Retina (tissue), 1 donor: Measurements from ENCODE around the gene S1PR4.
"Not testable (repeated sequence)": the region's sequence is repeated elsewhere in the genome, so short reads cannot be mapped to it uniquely, and the experiment has no call there.

Experiments
- DNase-seq: peaks from one replicate; pipeline ENCODE4 v3.0.0-alpha.2; 2016

S1PR4 gene

DNA sequence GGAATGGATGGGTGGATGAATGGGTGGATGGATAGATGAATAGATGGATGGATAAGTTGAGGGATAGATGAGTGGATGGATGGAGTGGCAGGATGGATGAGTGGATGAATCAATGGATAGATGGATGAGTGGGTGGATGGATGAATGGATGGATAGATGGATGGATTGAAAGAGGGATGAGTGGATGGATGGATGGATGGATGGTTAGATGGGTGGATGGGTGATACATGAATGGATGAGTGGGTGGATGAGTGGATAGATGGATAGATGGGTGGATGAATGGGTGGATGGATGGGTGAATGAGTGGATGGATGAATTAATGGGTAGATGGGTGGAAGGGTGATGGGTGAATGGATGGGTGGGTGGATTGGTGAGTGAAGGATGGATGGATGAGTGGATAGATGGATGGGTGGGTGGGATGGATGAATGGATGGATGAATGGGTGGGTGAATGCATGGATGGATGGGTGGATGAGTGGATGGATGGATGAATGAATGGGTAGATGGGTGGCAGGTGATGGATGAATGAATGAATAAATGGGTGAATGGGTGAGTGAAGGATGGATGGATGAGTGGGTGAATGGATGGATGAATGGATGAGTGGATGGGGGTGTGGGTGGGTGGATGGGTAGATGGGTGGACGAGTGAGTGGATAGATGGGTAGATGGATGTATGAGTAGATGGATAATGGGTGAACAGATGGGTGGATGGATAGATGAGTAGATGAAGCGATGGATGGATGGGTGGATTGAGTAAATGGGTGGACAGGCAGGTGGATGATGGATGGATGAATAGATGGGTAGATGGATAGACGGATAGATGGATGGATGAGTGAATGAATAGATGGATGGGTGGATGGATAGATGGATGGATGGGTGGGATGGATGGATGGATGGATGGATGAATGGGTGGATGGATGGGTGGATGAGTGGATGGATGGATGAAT lies 25.0 kb upstream of the S1PR4 start:
- DNase-seq: no peak

DNA sequence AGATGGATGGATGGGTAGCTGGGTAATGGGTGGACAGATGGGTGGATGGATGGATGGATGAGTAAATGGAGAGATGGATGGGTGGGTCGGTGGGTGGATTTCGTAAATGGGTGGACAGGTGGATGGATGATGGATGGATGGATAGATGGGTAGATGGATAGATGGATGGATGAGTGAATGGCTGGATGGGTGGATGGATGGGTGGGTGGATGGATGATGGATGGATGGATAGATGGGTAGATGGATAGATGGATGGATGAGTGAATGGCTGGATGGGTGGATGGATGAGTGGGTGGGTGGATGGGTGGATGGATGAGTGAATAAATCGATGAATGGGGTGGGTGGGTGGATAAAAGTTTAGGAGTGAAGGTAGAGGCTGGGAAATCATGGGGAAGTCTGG lies 24.1 kb upstream of the S1PR4 start:
- DNase-seq: not testable (repeated sequence)

DNA sequence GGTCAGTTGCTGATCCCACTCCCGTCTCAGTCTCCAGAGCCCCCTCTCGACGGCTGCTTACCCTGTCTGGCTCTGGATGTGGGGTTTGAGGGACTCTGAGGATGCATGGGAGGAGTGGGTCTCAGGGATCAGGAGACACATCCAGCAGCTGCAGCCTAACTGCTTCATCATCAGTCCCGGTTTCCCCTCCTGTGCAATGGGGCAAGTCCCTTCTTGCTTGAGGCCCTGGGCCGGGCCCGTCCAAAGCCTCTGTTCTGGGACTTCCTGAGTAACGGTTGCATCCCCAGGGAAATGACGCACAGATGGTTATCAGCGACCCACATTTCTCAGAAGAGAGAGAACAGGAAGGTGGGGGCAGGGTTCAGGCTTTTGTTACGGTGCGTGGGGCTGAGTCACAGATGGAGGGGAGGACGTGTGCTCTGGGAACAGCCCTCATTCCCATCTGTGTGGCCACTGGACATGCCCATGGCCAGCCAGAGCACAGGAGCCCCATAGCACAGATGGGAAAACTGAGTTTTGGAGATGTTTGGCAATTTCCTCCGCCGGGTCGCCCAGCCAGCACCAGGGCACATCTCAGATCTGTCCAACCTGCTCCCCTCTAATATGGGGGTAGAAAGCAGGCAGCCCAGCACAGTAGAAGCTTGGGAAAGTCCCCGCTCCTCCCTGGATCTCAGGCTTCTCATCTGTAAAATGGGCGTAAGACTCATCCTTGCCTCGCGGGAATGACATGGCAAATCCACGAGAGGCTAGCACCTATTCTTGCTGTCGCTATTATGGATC lies 23.4 kb upstream of the S1PR4 start:
- no peak for DNase-seq

DNA sequence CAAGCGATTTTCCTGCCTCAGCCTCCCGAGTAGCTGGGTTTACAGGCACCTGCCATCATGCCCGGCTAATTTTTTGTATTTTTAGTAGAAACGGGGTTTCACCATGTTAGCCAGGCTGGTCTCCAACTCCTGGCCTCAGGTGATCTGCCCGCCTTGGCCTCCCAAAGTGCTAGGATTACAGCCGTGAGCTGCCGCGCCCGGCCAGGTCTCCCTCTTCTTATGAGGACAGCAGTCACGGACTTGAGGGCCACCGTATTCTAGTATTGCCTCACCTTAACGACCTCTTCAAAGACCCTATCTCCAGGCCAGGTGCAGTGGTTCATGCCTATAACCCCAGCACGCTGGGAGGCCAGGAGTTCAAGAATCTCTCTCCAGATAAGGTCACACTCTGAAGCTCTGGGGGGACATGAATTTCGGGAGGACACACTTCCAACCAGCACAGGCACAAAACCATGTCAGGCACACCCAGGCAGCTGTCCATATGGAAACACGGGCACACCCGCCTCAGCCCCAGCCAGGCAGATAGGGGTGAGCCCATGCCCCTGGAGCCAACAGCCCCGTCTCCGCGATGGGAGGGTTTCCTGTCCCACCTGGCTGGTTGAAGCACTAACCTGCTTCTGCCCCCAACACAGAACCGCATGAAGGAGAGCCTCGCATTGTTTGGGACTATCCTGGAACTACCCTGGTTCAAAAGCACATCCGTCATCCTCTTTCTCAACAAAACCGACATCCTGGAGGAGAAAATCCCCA lies 21.3 kb upstream of the S1PR4 start:
- no peak for DNase-seq

DNA sequence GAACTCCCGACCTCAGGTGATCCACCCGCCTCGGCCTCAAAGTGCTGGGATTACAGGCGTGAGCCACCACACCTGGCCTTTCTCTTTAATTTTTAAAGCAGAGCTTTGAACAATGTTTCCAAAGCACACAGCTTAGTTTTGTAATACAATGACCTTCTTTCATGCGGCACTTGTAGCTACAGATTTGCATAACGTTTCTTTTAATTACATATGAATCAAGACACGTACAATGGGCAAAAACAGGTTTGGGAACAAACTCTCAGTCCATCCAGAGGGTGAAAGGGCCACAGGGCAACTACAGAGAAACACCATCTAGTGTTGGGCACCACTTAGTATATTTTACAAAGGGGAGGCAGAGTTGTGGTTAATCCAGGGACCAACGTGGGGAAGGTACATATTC lies 19.0 kb upstream of the S1PR4 start:
- DNase-seq: no peak

DNA sequence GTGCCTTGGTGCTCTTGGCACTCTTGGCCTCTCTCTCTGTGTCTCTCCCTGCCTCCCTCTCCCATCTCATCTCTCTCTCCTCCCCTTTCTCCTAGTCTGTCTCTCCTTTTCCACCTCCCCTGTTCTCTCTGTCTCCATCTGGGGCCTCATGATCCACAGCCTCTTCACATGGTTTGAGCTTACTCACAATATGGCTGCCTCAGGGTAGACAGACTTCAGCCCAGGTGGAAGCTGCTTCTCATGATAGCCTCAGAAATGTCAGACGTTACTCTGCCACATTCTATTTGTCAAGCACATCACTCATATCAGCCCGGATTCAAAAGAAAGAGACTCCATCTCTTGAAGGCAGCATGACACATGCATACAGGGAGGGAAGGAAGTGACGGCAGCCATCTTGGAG lies 18.4 kb upstream of the S1PR4 start:
- no peak for DNase-seq

DNA sequence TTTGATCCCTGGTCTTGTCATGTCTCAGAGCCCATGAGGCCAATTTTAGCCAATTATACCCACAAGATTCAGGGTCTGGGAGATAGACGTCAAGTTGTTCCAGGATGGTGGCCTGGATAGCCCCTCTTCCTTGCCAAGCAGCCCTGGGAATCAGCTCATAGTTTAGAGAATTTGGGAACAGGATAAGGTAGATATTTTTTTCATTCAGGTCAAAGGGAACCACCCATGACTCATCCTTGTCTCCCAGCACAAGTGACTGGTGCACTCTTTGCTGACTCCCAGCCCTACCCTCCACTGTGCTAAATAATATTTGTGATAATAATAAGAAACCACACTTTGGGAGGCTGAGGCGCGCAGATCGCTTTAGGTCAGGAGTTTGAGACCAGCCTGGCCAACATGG lies 17.1 kb upstream of the S1PR4 start:
- no peak for DNase-seq

DNA sequence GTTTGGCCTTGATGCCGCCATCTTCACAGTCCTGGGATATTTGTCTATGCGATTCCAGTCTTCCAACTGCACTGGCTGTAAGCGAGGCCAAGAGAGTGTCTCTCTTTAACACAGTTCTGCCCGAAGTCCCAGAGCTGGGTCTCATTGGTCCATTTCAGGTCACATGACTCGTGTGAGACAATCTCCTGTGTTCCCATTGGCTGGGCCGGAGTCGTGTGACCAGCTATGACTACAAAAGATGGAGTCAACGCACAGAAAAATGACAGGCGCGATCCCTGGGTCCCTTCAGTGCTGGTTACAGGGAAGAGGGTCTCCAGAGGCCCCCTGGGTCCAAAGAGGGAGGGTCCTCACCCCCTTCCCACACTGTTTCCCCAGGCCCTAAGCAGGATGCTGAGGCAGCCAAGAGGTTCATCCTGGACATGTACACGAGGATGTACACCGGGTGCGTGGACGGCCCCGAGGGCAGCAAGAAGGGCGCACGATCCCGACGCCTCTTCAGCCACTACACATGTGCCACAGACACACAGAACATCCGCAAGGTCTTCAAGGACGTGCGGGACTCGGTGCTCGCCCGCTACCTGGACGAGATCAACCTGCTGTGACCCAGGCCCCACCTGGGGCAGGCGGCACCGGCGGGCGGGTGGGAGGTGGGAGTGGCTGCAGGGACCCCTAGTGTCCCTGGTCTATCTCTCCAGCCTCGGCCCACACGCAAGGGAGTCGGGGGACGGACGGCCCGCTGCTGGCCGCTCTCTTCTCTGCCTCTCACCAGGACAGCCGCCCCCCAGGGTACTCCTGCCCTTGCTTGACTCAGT lies 15.9 kb upstream of the S1PR4 start:
- DNase-seq: no peak

DNA sequence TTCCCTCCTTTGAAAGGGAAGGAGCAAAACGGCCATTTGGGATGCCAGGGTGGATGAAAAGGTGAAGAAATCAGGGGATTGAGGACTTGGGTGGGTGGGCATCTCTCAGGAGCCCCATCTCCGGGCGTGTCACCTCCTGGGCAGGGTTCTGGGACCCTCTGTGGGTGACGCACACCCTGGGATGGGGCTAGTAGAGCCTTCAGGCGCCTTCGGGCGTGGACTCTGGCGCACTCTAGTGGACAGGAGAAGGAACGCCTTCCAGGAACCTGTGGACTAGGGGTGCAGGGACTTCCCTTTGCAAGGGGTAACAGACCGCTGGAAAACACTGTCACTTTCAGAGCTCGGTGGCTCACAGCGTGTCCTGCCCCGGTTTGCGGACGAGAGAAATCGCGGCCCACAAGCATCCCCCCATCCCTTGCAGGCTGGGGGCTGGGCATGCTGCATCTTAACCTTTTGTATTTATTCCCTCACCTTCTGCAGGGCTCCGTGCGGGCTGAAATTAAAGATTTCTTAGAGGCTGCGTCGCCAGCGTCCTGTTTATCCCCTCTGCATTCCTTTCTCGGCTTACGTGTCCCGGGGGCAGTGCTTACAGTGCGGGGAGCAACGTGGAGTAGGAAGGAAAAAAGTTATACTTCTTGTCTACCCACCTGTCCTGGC lies 15.2 kb upstream of the S1PR4 start:
- peak; percentile 73 for DNase-seq

DNA sequence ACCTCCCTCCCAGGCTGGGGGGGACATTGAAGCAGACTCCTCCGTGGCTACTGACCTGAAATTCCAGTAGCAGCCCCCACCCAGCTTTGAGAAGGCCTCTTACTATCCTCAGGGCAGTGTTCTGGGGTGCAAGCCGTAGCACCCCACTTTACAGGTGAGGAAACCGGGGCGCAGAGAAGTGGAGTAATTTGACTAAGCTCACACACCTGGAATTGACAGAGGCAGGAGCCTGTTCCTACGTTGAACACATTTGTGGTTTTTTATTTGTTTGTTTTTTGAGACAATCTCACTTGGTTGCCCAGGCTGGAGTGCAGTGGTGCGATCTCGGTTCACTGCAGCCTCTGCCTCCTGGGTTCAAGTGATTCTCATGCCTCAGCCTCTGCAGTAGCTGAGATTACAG lies 14.6 kb upstream of the S1PR4 start:
- no peak for DNase-seq

DNA sequence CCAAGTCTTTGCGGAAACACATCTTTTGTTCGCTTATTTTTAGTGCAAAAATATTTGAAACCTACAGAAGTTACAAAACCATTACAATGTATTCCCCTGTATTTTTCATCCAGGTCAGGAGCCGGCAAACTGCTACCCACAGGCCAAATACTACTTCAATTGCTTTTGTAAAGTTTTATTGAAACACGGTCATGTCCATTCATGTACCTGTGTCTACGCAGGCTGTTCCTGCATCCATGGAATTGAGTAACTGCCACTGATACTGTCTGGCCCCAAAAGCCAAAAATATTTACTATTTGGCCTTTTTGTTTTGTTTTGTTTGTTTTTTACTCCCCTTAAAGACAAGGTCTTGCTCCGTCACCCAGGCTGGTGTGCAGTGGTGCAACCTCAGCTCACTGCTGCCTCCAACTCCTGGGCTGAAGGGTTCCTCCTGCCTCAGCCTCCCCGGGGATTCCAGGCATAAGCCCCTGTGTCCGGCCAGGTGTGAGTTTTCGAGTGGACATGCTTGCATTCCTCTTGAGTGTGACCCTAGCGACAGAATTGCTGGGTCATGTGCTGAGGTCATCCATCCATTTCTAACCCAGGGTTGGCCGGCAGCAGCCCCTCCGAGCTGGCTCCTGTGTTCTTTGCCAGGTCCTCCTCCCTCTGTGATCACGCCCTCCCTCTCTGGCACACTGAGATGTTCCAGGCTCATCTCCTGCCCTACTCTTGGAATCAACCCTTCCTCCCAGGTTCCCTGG lies 10.9 kb upstream of the S1PR4 start:
- no peak for DNase-seq

DNA sequence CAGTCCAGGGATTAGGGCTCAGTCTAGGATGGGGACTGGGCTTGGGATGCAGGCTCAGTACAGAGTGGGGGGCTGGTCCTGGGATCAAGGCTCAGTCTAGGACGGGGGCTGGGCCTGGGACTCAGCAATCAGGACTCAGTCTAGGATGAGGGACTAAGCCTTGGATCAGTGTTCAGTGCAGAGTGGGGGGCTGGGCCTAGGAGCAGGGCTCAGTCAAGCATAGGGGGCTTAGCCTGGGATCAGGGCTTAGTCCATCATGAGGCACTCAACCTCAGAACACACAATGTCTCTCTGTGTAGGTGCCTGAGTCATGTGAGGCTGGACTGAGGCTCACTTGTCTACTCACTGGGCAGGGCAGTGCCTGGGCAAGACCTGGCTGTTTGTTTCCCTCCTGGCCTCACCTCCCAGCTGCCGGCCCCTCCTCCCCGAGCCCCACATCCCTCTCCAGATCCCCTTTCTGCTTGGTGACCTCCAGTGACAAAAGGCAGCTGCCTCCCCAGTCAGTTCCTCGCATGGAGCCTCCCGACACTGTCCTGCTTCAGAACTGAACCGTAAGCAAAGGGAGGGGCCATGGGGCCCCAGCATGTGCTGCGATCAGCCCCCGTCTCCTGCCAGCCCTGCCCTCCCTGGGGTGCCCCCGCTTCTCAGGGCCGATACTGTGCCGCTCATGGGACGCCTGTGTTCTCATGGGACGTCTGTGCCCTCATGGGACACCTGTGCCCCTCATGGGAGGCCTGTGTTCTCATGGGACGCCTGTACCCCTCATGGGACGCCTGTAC lies 6.5 kb upstream of the S1PR4 start:
- DNase-seq: no peak

DNA sequence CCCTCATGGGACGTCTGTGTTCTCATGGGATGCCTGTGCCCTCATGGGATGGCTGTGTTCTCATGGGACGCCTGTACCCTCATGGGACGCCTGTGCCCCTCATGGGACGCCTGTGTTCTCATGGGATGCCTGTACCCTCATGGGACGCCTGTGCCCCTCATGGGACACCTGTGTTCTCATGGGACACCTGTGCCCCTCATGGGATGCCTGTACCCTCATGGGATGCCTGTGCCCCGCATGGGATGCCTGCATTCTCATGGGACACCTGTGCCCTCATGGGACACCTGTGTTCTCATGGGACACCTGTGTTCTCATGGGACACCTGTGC lies 5.9 kb upstream of the S1PR4 start:
- not testable (repeated sequence) for DNase-seq

DNA sequence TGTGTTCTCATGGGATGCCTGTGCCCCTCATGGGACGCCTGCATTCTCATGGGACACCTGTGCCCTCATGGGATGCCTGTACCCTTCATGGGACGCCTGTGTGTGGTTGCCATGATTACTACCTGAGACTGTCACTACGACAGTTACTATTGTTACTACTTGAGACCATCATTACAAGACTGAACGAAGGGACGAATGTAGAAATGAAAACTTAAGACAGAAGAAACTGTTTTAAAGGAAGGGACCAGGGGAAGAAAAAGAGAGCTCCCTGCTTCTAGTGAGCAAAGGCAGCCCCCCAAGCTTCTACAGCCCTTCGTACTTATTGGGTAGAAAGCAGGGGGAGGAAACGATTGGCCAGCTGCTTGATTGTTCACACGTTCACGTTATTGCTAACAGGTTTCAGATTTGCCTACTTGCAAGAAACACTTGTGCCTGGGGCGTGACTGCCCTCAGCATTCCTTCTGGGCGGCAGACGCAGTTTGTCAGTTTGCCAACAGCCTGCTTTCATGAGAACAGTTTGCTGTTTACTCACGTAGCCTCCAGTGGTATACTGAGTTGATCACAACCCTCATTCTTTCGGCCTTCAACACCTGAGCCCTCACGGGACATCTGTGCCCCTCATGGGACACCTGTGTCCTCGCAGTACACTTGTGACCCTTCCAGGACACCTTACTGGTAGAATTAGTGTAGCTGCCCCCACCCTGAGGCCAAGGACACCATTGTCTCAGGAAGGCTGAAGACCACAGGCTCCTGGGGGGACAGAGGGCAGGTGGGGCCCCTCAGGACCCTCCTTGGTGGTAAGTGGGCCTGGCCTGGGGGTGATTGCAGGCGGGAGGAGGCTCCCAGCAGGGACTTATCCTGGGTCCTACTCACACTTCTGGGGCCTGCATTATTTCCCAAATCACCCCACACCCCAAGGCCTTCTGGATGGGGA lies 2.5 kb upstream of the S1PR4 start:
- DNase-seq: no peak

DNA sequence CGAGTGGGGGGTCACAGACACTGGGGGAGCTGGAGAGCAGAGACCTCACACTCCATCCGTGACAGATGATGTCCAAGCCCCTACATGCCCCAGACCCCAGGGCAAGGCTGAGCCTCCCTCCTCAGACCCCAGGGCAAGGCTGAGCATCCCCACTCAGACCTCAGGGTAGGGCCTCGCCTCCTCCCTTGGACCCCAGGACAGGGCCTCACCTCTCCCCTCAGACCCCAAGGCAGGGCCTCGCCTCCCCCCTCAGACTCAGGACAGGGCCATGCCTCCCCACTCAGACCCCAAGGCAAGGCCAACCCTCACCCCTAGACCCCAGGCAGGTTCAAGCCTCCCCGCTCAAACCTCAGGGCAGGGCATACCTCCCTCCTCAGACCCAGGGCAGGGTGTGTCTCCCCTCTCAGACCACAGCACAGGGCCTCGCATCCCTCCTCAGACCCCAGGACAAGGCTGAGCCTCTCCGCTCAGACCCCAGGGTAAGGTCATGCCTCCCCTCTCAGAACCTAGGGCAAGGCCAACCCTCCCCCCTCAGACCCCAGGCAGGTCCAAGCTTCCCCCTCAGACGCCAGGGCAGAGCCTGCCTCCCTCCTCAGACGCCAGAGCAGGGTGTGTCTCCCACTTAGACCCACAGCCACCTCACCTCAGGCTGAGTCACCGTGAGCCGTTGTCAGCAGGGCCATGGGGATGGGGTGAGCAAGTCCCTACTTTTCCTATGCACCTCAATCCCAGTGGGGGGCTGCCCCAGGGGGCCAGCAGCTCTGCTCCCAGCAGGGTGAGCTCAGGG lies 1.7 kb upstream of the S1PR4 start:
- DNase-seq: no peak

DNA sequence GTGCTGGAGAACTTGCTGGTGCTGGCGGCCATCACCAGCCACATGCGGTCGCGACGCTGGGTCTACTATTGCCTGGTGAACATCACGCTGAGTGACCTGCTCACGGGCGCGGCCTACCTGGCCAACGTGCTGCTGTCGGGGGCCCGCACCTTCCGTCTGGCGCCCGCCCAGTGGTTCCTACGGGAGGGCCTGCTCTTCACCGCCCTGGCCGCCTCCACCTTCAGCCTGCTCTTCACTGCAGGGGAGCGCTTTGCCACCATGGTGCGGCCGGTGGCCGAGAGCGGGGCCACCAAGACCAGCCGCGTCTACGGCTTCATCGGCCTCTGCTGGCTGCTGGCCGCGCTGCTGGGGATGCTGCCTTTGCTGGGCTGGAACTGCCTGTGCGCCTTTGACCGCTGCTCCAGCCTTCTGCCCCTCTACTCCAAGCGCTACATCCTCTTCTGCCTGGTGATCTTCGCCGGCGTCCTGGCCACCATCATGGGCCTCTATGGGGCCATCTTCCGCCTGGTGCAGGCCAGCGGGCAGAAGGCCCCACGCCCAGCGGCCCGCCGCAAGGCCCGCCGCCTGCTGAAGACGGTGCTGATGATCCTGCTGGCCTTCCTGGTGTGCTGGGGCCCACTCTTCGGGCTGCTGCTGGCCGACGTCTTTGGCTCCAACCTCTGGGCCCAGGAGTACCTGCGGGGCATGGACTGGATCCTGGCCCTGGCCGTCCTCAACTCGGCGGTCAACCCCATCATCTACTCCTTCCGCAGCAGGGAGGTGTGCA lies 587 bp downstream of the S1PR4 start:
- DNase-seq: no peak

DNA sequence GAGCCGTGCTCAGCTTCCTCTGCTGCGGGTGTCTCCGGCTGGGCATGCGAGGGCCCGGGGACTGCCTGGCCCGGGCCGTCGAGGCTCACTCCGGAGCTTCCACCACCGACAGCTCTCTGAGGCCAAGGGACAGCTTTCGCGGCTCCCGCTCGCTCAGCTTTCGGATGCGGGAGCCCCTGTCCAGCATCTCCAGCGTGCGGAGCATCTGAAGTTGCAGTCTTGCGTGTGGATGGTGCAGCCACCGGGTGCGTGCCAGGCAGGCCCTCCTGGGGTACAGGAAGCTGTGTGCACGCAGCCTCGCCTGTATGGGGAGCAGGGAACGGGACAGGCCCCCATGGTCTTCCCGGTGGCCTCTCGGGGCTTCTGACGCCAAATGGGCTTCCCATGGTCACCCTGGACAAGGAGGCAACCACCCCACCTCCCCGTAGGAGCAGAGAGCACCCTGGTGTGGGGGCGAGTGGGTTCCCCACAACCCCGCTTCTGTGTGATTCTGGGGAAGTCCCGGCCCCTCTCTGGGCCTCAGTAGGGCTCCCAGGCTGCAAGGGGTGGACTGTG lies 1.2 kb downstream of the S1PR4 start:
- DNase-seq: no peak
